Measurements from ENCODE around the gene TCF4. TPM values are rescaled to one million over a fixed set of nuclear protein-coding genes. Genes with fewer than 3 reads are reported as not detected.

Gene TCF4
- total and polyA plus RNA-seq, 2 donors (not counting 3 experiments of a cell fraction or from before 2014, with no cell fraction given) = 183 to 390 TPM

DNA sequence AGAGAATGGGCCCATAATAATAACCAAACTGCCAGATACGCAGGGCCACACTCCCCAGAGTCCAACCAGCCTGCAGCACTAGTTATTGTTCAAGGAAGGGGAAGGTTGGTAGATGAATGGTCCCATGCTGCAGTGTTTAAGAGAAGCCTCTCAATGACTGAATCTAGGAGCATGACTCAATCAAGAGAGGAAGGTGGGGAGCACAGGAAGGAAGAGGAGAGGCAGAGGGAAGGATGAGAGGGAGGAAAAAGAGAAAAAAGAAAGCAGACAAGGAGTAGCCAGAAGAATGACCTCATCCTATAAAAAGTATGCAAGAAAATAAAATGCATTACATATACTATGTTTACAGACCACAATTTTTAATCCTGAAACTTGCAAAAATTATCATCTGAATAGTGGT lies 174.5 kb downstream of the TCF4 start:
- ChIA-PET POLR2A (no interaction called here), CTCF (interaction anchor here (0.8 to 2.8 kb wide), 5 partner anchors 12 to 1163 kb away, joined by 3 to 50 read pairs (median 5); no protein-coding TSS in a partner anchor)
- Histone ChIP-seq H2AFZ (ENCODE audit: low read depth, low read length) (no peak overlapping the region), H3K36me3 (ENCODE audit: control insufficient read depth in 2 of 2, extremely low read depth in 1 of 2, insufficient read depth in 2 of 2, low read length in 2 of 2) (peaks cover 0 to 3% of the 10 kb centered on the region in 2 experiments), H3K4me1 (ENCODE audit: control insufficient read depth, extremely low read depth, insufficient read depth, low read length) (peaks cover 37% of the 10 kb centered on the region), H3K27me3 (ENCODE audit: control insufficient read depth in 2 of 2, insufficient read depth in 2 of 2, low read length in 2 of 2) (no peaks in the 10 kb centered on the region), H3K4me2 (ENCODE audit: insufficient read depth, low read length) (peak overlapping the region; percentile 79), H3K27ac (ENCODE audit: insufficient read depth, low read depth, low read length) (peak overlapping the region; percentile 68), H3K9ac (replicated peaks; ENCODE audit: extremely low read depth, insufficient read depth, low read length) (peak overlapping the region; percentile 4), H3K9me1 (replicated peaks; ENCODE audit: control insufficient read depth, extremely low read depth, insufficient read depth, low read length) (no peaks in the 10 kb centered on the region), H3K79me2 (ENCODE audit: control insufficient read depth, insufficient read depth, low read length) (peaks cover 56% of the 10 kb centered on the region), H3K4me3 (replicated peaks in 1 of 3; ENCODE audit: insufficient read depth in 1 of 3, low read depth in 1 of 3, low read length in 3 of 3) (no peak overlapping the region), H4K20me1 (replicated peaks; ENCODE audit: control insufficient read depth, extremely low read depth, insufficient read depth, low read length) (peaks cover 2% of the 10 kb centered on the region), H3K9me3 (replicated peaks; ENCODE audit: control insufficient read depth, insufficient read depth, low read length) (no peaks in the 10 kb centered on the region)
- FAIRE-seq (peak; percentile 85), DNase-seq (ENCODE audit: low read depth, low spot score) (peak; percentile 75)
- intact Hi-C loops (cut with micrococcal nuclease) = loop anchor here (1.0 to 10.0 kb wide), 2 partner anchors 11 to 451 kb away; no protein-coding TSS in a partner anchor
- TF ChIP-seq GATA2 (IDR thresholded peaks at IDR 0.05; ENCODE audit: insufficient read depth, insufficient read length, low read depth, low read length) (peak; percentile 38), MYC (IDR thresholded peaks at IDR 0.05; ENCODE audit: low read depth, low read length) (no peak), POLR2AphosphoS5 (IDR thresholded peaks at IDR 0.05; ENCODE audit: insufficient read depth, low read depth, low read length) (peak; percentile 80), EZH2 (IDR thresholded peaks at IDR 0.05; ENCODE audit: borderline replicate concordance, low read depth, low read length, severe bottlenecking) (no peak), POLR2A (IDR thresholded peaks at IDR 0.05; ENCODE audit: low read depth, low read length) (peak; percentile 47), JUN (IDR thresholded peaks at IDR 0.05; ENCODE audit: borderline replicate concordance, insufficient read depth, insufficient read length, low read depth) (peak; percentile 75), FOS (IDR thresholded peaks at IDR 0.05; ENCODE audit: borderline replicate concordance, insufficient read depth, low read length) (peak; percentile 92)
- TF ChIP-seq, protein P1, sequence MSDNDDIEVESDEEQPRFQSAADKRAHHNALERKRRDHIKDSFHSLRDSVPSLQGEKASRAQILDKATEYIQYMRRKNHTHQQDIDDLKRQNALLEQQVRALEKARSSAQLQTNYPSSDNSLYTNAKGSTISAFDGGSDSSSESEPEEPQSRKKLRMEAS (IDR thresholded peaks at IDR 0.05; ENCODE audit: insufficient read depth, insufficient read length) = no peak
- TF ChIP-seq, protein P2, sequence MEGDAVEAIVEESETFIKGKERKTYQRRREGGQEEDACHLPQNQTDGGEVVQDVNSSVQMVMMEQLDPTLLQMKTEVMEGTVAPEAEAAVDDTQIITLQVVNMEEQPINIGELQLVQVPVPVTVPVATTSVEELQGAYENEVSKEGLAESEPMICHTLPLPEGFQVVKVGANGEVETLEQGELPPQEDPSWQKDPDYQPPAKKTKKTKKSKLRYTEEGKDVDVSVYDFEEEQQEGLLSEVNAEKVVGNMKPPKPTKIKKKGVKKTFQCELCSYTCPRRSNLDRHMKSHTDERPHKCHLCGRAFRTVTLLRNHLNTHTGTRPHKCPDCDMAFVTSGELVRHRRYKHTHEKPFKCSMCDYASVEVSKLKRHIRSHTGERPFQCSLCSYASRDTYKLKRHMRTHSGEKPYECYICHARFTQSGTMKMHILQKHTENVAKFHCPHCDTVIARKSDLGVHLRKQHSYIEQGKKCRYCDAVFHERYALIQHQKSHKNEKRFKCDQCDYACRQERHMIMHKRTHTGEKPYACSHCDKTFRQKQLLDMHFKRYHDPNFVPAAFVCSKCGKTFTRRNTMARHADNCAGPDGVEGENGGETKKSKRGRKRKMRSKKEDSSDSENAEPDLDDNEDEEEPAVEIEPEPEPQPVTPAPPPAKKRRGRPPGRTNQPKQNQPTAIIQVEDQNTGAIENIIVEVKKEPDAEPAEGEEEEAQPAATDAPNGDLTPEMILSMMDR (IDR thresholded peaks at IDR 0.05; ENCODE audit: extremely low read depth in 1 of 2, insufficient read depth in 1 of 2, low read depth in 1 of 2, low read length in 2 of 2) = no peak
- dilution Hi-C loops (cut with MboI; ENCODE audit: extremely low pct_ligation_motif_present, low sequenced_read_pairs) = no loop called here
- no TSS peak for BruUV-seq (replicated peaks)
